GM18861 (cell line): ENCODE results near the gene CPM.
"Not testable (repeated sequence)": the region's sequence is repeated elsewhere in the genome, so short reads cannot be mapped to it uniquely, and the experiment has no call there.

Source experiments
- ATAC-seq: cut with Tn5 transposase; IDR thresholded peaks from one replicate; pipeline ENCODE4 v1.9.1; 2021; ENCODE audit not compliant: unreplicated experiment

CPM gene

GRCh38 chr12:68809190-68810026, 123.6 kb downstream of the CPM start:
- no peak for ATAC-seq

- peak; percentile 53 for ATAC-seq
These were observed 124.4 kb downstream of the CPM start for GRCh38 chr12:68808388-68809189.

- peak; percentile 62 for ATAC-seq
These were observed 125.2 kb downstream of the CPM start, which contains the start of gene MDM2 for GRCh38 chr12:68807576-68808387. Gene MDM2, plus strand, starts transcription at chr12:68808177. Its CDS starts 301 bp downstream, at chr12:68808478.

- ATAC-seq, result not testable (repeated sequence)
These were observed 125.7 kb downstream of the CPM start for GRCh38 chr12:68807274-68807575.

- no peak for ATAC-seq
These were observed 126.3 kb downstream of the CPM start for GRCh38 chr12:68806488-68807237.

GRCh38 chr12:68805592-68806120, 127.3 kb downstream of the CPM start:
- no peak for ATAC-seq

DNA sequence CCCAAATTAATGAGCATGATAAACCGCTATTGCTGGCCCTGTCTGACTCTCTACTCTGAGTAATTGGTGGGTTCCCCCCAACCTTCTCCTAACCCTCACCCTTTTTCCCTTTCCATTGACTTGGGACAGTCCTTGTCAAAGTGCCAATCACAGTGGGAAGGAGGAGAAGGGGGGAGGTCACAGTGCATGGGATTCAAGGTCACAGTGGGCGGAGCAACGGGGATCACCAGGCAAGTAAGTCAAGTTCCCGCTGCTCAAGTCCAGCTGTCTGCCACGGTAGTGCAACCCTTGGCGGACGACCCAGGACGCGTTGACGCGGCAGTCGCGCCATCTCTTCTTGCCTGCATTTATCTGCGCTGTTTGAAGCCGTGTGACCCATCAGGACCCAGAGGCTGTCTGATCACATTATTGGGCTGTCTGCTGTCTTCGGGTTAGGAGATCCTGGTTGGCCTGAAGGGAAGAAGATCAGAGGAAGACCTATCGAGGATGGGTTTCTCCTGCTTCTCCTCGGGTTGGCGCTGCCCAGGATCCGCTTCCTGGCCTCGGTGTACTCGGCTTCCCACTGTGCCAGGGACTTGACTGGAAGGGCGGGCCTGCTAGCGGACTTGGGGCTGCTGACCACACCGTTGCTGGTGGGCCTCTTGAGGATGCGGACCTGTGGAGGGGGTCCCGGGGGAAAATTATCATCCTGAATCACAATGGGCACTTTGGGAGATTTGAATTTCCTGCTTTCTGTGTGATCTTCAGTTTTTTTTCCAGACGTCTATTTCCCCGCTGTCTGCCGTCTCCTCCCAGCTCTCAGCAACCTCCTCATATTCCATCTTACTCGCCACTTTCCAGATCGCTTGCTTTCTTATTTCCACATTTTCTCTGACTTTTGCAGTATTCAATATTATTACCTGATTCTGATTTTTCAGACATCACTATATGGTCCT, 128.0 kb downstream of the CPM start:
- no peak for ATAC-seq

GRCh38 chr12:68803948-68804656, 128.9 kb downstream of the CPM start:
- ATAC-seq, result no peak

DNA sequence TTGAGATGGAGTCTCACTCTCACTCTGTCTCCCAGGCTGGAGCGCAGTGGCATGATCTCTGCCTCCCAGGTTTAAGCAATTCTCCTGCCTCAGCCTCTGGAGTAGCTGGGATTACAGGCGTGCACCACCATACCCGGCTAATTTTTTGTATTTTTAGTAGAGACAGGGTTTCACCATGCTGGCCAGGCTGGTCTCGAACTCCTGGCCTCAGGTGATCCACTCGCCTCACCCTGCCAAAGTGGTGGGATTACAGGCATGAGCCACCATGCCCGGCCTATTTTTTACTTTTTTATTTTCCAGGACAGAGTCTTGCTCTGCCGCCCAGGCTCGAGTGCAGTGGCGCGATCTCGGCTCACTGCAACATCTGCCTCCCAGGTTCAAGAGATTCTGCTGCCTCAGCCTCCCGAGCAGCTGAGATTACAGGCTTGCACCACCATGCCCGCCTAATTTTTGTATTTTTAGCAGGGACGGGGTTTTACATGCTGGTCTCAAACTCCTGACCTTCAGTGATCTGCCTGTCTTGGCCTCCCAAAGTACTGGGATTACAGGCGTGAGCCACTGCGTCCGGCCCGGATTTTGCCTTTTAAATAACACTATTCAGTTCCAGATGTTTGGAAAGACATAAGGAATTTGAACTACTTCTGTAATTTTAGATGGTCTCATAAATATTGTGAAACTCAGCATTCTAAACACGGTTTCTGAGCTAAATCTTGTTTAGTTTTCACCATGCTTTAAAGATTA, 129.9 kb downstream of the CPM start:
- not testable (repeated sequence) for ATAC-seq

DNA sequence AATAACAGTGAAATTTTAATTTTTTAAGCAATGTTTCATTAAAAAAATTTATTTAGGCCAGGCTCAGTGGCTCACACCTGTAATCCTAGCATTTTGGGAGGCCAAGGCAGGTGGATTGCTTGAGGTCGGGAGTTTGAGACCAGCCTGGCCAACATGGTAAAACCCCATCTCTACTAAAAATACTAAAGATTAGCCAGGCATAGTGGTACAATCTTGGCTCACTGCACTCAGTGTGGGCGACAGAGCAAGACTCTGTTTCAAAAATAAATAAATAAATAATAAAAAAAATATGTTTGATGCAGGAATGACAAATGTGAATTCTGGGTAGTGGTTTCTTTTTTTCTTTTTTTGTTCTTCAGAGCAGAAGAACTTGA, 130.6 kb downstream of the CPM start:
- ATAC-seq, result not testable (repeated sequence)
